Measurements from ENCODE around the gene SCAMP4. TPM values are rescaled to one million over a fixed set of nuclear protein-coding genes. Genes with fewer than 3 reads are reported as not detected.

The SCAMP4 gene
- polyA plus RNA-seq, 2 of the 4 experiments (the other 2 are of a cell fraction): 7.6 to 63.0 TPM

- TF ChIP-seq HMGXB4 (CRISPR knock-in tag; IDR thresholded peaks at IDR 0.05; ENCODE audit: borderline replicate concordance): no peak
Measured at GRCh38 chr19:1913781-1914577, 8.8 kb downstream of the SCAMP4 start (continued).

GRCh38 chr19:1914826-1915341 lies 9.7 kb downstream of the SCAMP4 start:
- POLR2A ChIA-PET: no interaction called here
- CTCF ChIA-PET: interaction anchor here (3.1 kb wide), 1 partner anchor 14 kb away, joined by 12 read pairs; no protein-coding TSS in a partner anchor
- TF ChIP-seq RARB (CRISPR knock-in tag; IDR thresholded peaks at IDR 0.05) (no peak), ZNF302 (CRISPR knock-in tag; IDR thresholded peaks at IDR 0.05) (no peak), EHF (CRISPR knock-in tag; IDR thresholded peaks at IDR 0.05) (no peak), HDAC2 (IDR thresholded peaks at IDR 0.05) (no peak), SREBF2 (IDR thresholded peaks at IDR 0.05) (no peak), HOXB13 (CRISPR knock-in tag; IDR thresholded peaks at IDR 0.05; ENCODE audit: low read depth) (no peak)
- FAIRE-seq: no peak
- Histone ChIP-seq H3K4me3 (no peak overlapping the region), H3K4me1 (no peaks in the 10 kb centered on the region), H3K27ac (no peak overlapping the region), H3K9me3 (no peaks in the 10 kb centered on the region), H3K4me2 (no peak overlapping the region)
- 92% methylated on average over 9 of the region's 23 CpGs for WGBS (ENCODE audit: missing lambda C conversion rate)
- no peak; a peak in 1 of 6 replicates for ATAC-seq
- DNase-seq (ENCODE audit: low read depth in 1 of 2, low spot score in 1 of 2): no peak

DNA sequence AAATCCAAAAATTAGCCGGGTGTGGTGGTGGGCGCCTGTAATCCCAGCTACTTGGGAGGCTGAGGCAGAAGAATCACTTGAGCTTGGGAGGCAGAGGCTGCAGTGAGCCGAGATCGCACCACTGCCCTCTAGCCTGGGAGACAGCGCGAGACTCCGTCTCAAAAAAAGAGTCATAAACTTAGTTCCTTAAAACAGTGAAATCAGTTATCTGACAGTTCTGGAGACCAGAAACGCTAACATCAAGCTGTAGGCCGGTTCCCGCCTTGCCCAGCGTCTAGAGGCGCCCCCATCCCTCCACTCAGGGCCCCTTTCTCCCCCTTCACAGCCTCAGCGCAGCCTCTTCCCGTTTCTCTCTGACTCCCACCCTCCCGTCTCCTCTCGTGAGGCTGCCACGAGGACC lies 11.9 kb downstream of the SCAMP4 start:
- H3K27ac ChIP-seq: no peak overlapping the region
- H3K4me2 ChIP-seq: no peak overlapping the region
- CTCF ChIA-PET: no interaction called here
- H3K4me3 ChIP-seq: no peak overlapping the region
- TF ChIP-seq BCL3 (IDR thresholded peaks at IDR 0.05): no peak
- TF ChIP-seq BHLHE40 (IDR thresholded peaks at IDR 0.05; ENCODE audit: low read depth, low read length): no peak
- TF ChIP-seq FOXS1 (CRISPR knock-in tag; IDR thresholded peaks at IDR 0.05): no peak
- TF ChIP-seq GATA3 (IDR thresholded peaks at IDR 0.05; ENCODE audit: borderline replicate concordance): no peak
- TF ChIP-seq HDAC2 (IDR thresholded peaks at IDR 0.05): no peak
- no peak for TF ChIP-seq RAD21 (conservative IDR thresholded peaks at IDR 0.05 in 1 of 2, IDR thresholded peaks at IDR 0.05 in 1 of 2)
- no peak for TF ChIP-seq MYC (IDR thresholded peaks at IDR 0.05; ENCODE audit: borderline replicate concordance, low read length)
- no peak for TF ChIP-seq CHD4 (IDR thresholded peaks at IDR 0.05; ENCODE audit: borderline replicate concordance)
- TF ChIP-seq ZSCAN20 (CRISPR knock-in tag; IDR thresholded peaks at IDR 0.05): no peak
- no peak for TF ChIP-seq JUN (IDR thresholded peaks at IDR 0.05)
- no peak for TF ChIP-seq RARB (CRISPR knock-in tag; IDR thresholded peaks at IDR 0.05)
- TF ChIP-seq POLR2A (IDR thresholded peaks at IDR 0.05; ENCODE audit: low read length): no peak
- TF ChIP-seq RCOR1 (IDR thresholded peaks at IDR 0.05; ENCODE audit: low read depth, low read length): no peak
- no peak for TF ChIP-seq FOSB (CRISPR knock-in tag; IDR thresholded peaks at IDR 0.05)
- no peak for TF ChIP-seq NPAS2 (CRISPR knock-in tag; IDR thresholded peaks at IDR 0.05; ENCODE audit: borderline replicate concordance)
- TF ChIP-seq REST (IDR thresholded peaks at IDR 0.05): no peak
- no peak for TF ChIP-seq NFE2L2 (conservative IDR thresholded peaks at IDR 0.05; ENCODE audit: low read length)
- TF ChIP-seq SREBF2 (IDR thresholded peaks at IDR 0.05): no peak
- WGBS (ENCODE audit: missing lambda C conversion rate): 94% methylated on average over 17 of the region's 17 CpGs
- H3K4me1 ChIP-seq: no peaks in the 10 kb centered on the region
- ATAC-seq (no peak), DNase-seq (ENCODE audit: low read depth in 1 of 2, low spot score in 1 of 2) (no peak), FAIRE-seq (no peak)
- POLR2A ChIA-PET: interaction anchor here (0.6 kb wide), 1 partner anchor 10 kb away, joined by 3 read pairs; no protein-coding TSS in a partner anchor
- no peaks in the 10 kb centered on the region for H3K9me3 ChIP-seq

Measured in A549 (cell line).